ENCODE results near the gene G3BP1. TPM values are rescaled to one million over a fixed set of nuclear protein-coding genes. Genes with fewer than 3 reads are reported as not detected.

The G3BP1 gene
- total RNA-seq, 1 experiment from 2014 or later, result 157 TPM

DNA sequence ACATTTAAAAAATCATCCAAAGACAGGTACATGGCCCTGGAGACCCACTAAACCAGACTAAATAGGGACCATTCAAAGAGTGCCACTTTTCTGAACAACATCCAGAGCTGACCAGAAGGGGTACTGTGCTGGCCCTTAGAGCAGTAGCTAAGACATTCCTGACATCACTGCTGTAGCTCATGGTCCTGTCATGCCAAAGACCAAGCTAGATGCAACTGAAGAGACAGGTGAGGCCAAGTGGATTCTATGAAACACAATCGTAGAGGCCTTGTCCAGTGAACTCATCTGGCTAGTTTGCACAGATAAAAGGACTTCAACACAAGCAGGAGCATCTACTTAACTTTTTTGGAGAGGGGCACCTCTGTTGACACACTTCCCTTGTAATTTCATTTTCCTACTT, 43.3 kb downstream of the G3BP1 start:
- no peaks in the 10 kb centered on the region for H3K9me3 ChIP-seq (ENCODE audit: low read length)
- DNase-seq (no peak), ATAC-seq (no peak)
- no peak overlapping the region for H2AFZ ChIP-seq (ENCODE audit: low read length)
- no peak overlapping the region for H3K4me2 ChIP-seq (ENCODE audit: low read length)
- ChIA-PET CTCF (no interaction called here), POLR2A (ENCODE audit: unreplicated experiment) (interaction anchor here (0.6 to 0.7 kb wide), 2 partner anchors 64 to 153 kb away, joined by 3 to 4 read pairs; no protein-coding TSS in a partner anchor)
- H3K4me3 ChIP-seq (ENCODE audit: low read length), result no peak overlapping the region
- no peak overlapping the region for H3K9ac ChIP-seq (ENCODE audit: low read length)
- H3F3A ChIP-seq (ENCODE audit: low read length, unreplicated experiment), result no peaks in the 10 kb centered on the region
- H4K20me1 ChIP-seq (ENCODE audit: low read length), result peaks cover 8% of the 10 kb centered on the region; the same call in 1 of the 2 replicates
- H3K27me3 ChIP-seq (ENCODE audit: low read length), result no peaks in the 10 kb centered on the region
- H3K9me2 ChIP-seq (replicated peaks; ENCODE audit: low read length), result no peaks in the 10 kb centered on the region
- TF ChIP-seq, protein P1, sequence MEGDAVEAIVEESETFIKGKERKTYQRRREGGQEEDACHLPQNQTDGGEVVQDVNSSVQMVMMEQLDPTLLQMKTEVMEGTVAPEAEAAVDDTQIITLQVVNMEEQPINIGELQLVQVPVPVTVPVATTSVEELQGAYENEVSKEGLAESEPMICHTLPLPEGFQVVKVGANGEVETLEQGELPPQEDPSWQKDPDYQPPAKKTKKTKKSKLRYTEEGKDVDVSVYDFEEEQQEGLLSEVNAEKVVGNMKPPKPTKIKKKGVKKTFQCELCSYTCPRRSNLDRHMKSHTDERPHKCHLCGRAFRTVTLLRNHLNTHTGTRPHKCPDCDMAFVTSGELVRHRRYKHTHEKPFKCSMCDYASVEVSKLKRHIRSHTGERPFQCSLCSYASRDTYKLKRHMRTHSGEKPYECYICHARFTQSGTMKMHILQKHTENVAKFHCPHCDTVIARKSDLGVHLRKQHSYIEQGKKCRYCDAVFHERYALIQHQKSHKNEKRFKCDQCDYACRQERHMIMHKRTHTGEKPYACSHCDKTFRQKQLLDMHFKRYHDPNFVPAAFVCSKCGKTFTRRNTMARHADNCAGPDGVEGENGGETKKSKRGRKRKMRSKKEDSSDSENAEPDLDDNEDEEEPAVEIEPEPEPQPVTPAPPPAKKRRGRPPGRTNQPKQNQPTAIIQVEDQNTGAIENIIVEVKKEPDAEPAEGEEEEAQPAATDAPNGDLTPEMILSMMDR (conservative IDR thresholded peaks at IDR 0.05; ENCODE audit: low read depth, low read length), result no peak
- TF ChIP-seq EZH2 (IDR thresholded peaks at IDR 0.05; ENCODE audit: low read length, unreplicated experiment) (no peak), EZH2phosphoT487 (IDR thresholded peaks at IDR 0.05; ENCODE audit: borderline replicate concordance, low read length) (no peak)
- H3K4me1 ChIP-seq (ENCODE audit: insufficient read depth, low read length), result no peaks in the 10 kb centered on the region
- no peak overlapping the region for H3K27ac ChIP-seq (ENCODE audit: low read length)
- peaks cover 52% of the 10 kb centered on the region for H3K36me3 ChIP-seq (ENCODE audit: low read depth, low read length)
- no peaks in the 10 kb centered on the region for H3K79me2 ChIP-seq (ENCODE audit: low read length)
- TSS peak; percentile 4 for BruUV-seq (replicated peaks)
- intact Hi-C loops (cut with micrococcal nuclease), result no loop called here

DNA sequence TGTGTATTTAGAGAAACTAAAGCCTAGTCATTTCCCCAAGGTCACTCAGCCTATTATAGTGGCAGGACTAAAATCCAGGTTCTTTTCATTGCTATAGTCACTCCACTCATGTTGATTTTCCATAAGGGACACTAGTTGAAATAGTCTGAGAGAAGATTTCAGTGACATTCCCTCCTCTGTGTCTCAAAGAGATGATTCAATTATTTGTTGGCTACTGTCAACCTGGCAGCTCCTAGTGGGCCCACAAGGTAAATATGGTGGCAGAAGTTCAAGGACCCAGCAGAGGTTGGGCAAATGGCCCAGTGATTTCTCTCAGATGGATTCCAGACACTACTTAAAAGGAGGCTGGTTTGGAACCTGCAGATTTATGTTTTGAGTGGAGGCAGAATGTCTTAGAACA, 48.1 kb downstream of the G3BP1 start:
- DNase-seq (no peak), ATAC-seq (no peak)
- Histone ChIP-seq H3K79me2 (ENCODE audit: low read length) (no peaks in the 10 kb centered on the region), H3K27me3 (ENCODE audit: low read length) (no peaks in the 10 kb centered on the region), H3K9me2 (replicated peaks; ENCODE audit: low read length) (no peaks in the 10 kb centered on the region), H3K4me1 (ENCODE audit: insufficient read depth, low read length) (no peaks in the 10 kb centered on the region), H3K4me3 (ENCODE audit: low read length) (no peak overlapping the region), H3K9me3 (ENCODE audit: low read length) (no peaks in the 10 kb centered on the region), H3F3A (ENCODE audit: low read length, unreplicated experiment) (no peaks in the 10 kb centered on the region), H2AFZ (ENCODE audit: low read length) (no peak overlapping the region), H3K4me2 (ENCODE audit: low read length) (no peak overlapping the region), H4K20me1 (ENCODE audit: low read length) (no peaks in the 10 kb centered on the region), H3K9ac (ENCODE audit: low read length) (no peak overlapping the region), H3K27ac (ENCODE audit: low read length) (no peak overlapping the region), H3K36me3 (ENCODE audit: low read depth, low read length) (peaks cover 9% of the 10 kb centered on the region; the same call in 1 of the 2 replicates)
- ChIA-PET POLR2A (ENCODE audit: unreplicated experiment) (no interaction called here), CTCF (no interaction called here)
- TF ChIP-seq EZH2 (IDR thresholded peaks at IDR 0.05; ENCODE audit: low read length, unreplicated experiment), result no peak
- intact Hi-C loops (cut with micrococcal nuclease), result no loop called here
- BruUV-seq (replicated peaks), result no TSS peak

DNA sequence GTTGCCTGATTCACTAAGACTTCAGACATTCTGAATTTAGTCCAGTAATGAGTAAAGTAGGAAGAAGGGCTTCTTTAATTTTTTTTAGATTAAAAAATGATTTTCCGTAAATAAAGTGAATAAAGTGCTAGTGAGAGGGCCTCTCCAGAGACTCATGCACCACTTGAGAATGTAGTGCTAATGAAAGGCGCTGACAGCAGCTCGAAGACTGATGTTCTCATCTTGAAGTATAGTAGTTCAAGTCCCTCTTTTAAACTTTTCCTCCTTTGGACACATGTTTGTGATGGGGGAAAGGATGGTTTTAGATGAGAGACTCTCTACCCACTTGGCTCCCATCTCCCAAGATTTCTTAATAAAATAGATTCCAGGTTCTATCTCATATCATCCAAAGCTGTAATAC, 48.5 kb downstream of the G3BP1 start:
- intact Hi-C loops (cut with micrococcal nuclease), result no loop called here
- Histone ChIP-seq H4K20me1 (ENCODE audit: low read length) (no peaks in the 10 kb centered on the region), H3K27me3 (ENCODE audit: low read length) (no peaks in the 10 kb centered on the region), H3K4me1 (ENCODE audit: insufficient read depth, low read length) (no peaks in the 10 kb centered on the region), H3K36me3 (ENCODE audit: low read depth, low read length) (peaks cover 5% of the 10 kb centered on the region; the same call in 1 of the 2 replicates), H3K9ac (ENCODE audit: low read length) (no peak overlapping the region), H3K79me2 (ENCODE audit: low read length) (no peaks in the 10 kb centered on the region), H3K4me2 (ENCODE audit: low read length) (no peak overlapping the region), H3K9me2 (replicated peaks; ENCODE audit: low read length) (no peaks in the 10 kb centered on the region), H2AFZ (ENCODE audit: low read length) (no peak overlapping the region), H3K4me3 (ENCODE audit: low read length) (no peak overlapping the region), H3F3A (ENCODE audit: low read length, unreplicated experiment) (no peaks in the 10 kb centered on the region), H3K27ac (ENCODE audit: low read length) (no peak overlapping the region), H3K9me3 (ENCODE audit: low read length) (no peaks in the 10 kb centered on the region)
- no peak for ATAC-seq
- TF ChIP-seq EZH2 (IDR thresholded peaks at IDR 0.05; ENCODE audit: low read length, unreplicated experiment) (no peak), EZH2phosphoT487 (IDR thresholded peaks at IDR 0.05; ENCODE audit: borderline replicate concordance, low read length) (no peak)
- TF ChIP-seq, protein P1 (conservative IDR thresholded peaks at IDR 0.05; ENCODE audit: low read depth, low read length), result no peak
- ChIA-PET CTCF (no interaction called here), POLR2A (ENCODE audit: unreplicated experiment) (no interaction called here)
- DNase-seq, result no peak
- BruUV-seq (replicated peaks), result no TSS peak

Data from PC-3 (cell line).